NB4 (cell line): ENCODE measurements around the gene INSIG1.

ENCODE experiments used
- CTCF ChIP-seq: IDR thresholded peaks from one replicate; pipeline ENCODE4 v1.5.1; 2012; ENCODE audit warnings: low read depth, low read length
- MAX ChIP-seq: IDR thresholded peaks from 2 replicates; pipeline ENCODE4 v1.6.1; 2011; ENCODE audit warnings: low read depth, low read length
- MYC ChIP-seq: IDR thresholded peaks from 2 replicates; pipeline ENCODE4 v1.6.1; 2011; ENCODE audit warnings: low read depth, low read length
- POLR2A ChIP-seq: IDR thresholded peaks from 2 replicates; pipeline ENCODE4 v1.6.1; 2011; ENCODE audit warnings: mild to moderate bottlenecking; ENCODE audit not compliant: insufficient read length; ENCODE audit errors: extremely low read depth

DNA sequence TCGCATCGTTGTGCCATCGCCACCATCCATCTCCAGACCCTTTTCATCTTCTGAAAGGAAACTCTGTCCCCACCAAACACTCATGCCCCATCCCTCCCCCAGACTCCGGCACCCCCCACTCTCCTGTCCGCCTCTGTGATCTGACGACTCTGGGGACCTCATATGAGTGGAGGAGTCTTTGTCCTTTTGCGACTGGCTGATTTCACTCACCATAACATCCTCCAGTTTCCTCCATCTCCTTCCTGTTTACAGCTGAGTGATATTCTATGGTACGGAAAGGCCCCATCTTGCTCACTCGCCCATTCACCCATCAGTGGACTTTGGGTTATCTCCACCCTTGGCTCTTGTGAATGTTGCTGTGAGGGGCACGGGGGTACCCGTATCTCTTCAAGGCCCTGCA, 11.8 kb upstream of the INSIG1 start:
- no peak for TF ChIP-seq CTCF
- TF ChIP-seq POLR2A, result no peak
- no peak for TF ChIP-seq MAX
- no peak for TF ChIP-seq MYC
